Adrenal gland (tissue), 12 donors: Measurements from ENCODE around the gene CIB1. TPM values are rescaled to one million over a fixed set of nuclear protein-coding genes. Genes with fewer than 3 reads are reported as not detected.
A peak's percentile ranks its signal among the peaks of the same experiment; 100 is the strongest.
"Not testable (repeated sequence)": the region's sequence is repeated elsewhere in the genome, so short reads cannot be mapped to it uniquely, and the experiment has no call there.

Experiments
- DNase-seq, 7 donors: peaks; one replicate each; pipeline ENCODE4 v3.0.0-alpha.2; 2019 to 2020
- H3K27ac ChIP-seq, 5 donors: fragments of 200-600 bp; sonication (generic) in 4 of 5; 1 replicate in 3 of 5; 2 replicates in 2 of 5; pipeline versions ENCODE4 v1.5.1 to v1.8.0; 2016 to 2020; ENCODE audit warnings: mild to moderate bottlenecking in 1 of 5
- H3K27me3 ChIP-seq: fragments of 200-600 bp; 2 replicates; pipeline ENCODE4 v1.8.0; 2021
- H3K36me3 ChIP-seq, 2 donors: fragments of 200-600 bp; replicated peaks in 1 of 2; 1 replicate in 1 of 2; 2 replicates in 1 of 2; pipeline versions ENCODE4 v1.5.1 to v1.8.0; 2018 to 2022
- H3K4me1 ChIP-seq, 2 donors: fragments of 200-600 bp; replicated peaks in 1 of 2; 1 replicate in 1 of 2; 2 replicates in 1 of 2; pipeline versions ENCODE4 v1.5.1 to v1.8.0; 2018 to 2021
- H3K4me3 ChIP-seq, 4 donors: fragments of 200-600 bp; sonication (generic) in 3 of 4; one replicate each; pipeline ENCODE4 v1.5.1; 2016 to 2018
- H3K9me3 ChIP-seq, 3 donors: fragments of 200-600 bp; sonication (generic) in 1 of 3; replicated peaks in 1 of 3; 1 replicate in 2 of 3; 2 replicates in 1 of 3; pipeline versions ENCODE4 v1.5.1 to v1.8.0; 2016 to 2021
- CTCF ChIP-seq, 6 experiments: fragments of 450-650 bp in 4 of 6; fragments of 200-600 bp in 2 of 6; sonication (generic) in 1 of 6; IDR thresholded peaks; 1 replicate in 5 of 6; 2 replicates in 1 of 6; pipeline versions ENCODE4 v1.5.1 to v1.8.0; 2016 to 2021; ENCODE audit warnings: antibody characterized with exemption in 6 of 6, mild to moderate bottlenecking in 2 of 6, moderate library complexity in 1 of 6
- POLR2A ChIP-seq, 2 donors: fragments of 450-650 bp; IDR thresholded peaks; one replicate each; pipeline ENCODE4 v1.6.1; 2017; ENCODE audit warnings: antibody characterized with exemption in 2 of 2, mild to moderate bottlenecking in 2 of 2, moderate library complexity in 1 of 2
- whole genome bisulfite sequencing, 4 donors: extraction: QIAGEN DNeasy Blood & Tissue Kit in 2 of 4; methylation state at CpG; one replicate each; pipeline versions ENCODE4 v1.1.5 to v1.1.7; 2013 to 2017; 5-methylcytosine and 5-hydroxymethylcytosine counted together
- intact Hi-C, 2 donors: fragments of 100-400 bp; cut with DNase I; formaldehyde crosslinking; loops; one replicate each; pipeline versions ENCODE4 v1.14.1 to v1.15.0; 2022 to 2023
- polyA plus RNA-seq, 3 donors: library from polyadenylated mRNA; stranded (reverse); fragments of 200-250 nt in 2 of 3; fragments of 350-450 nt in 1 of 3; fragmentation: Illumina TruSeq in 1 of 3; extraction: RNeasy Lipid Tissue Mini Kit (QIAGEN cat#74804) in 1 of 3; gene quantifications; one replicate each; pipeline ENCODE4 v1.2.3, GENCODE V29; 2013 to 2014
- total RNA-seq, 9 donors: library from RNA; depleted of rRNA in 4 of 9; stranded (reverse); fragments of >200 nt in 4 of 9; fragments of 120-200 nt in 1 of 9; fragmentation: NEBNext Ultra II Directional in 1 of 9; extraction: Animal tissue kit (Norgen Biotek cat#: 25700) in 1 of 9; gene quantifications; one replicate each; pipeline versions ENCODE4 v1.1.0 to v1.2.4, GENCODE V29; 2013 to 2023
- donor health status: healthy with polysubstance abuse.
- donor health status: Bipolar disorder and iron deficiency.
- donor health status: DM: yes; HTN: yes; CAD: no.
- donor health status: DM: no; HTN: no; CAD: no.
- donor health status: DM: no; HTN: no; CAD: no.
- donor health status: DM: yes; HTN: yes; CAD: no.

CIB1 gene
- total and polyA plus RNA-seq, 12 donors: 38.8 to 259 (median 135) TPM

DNA sequence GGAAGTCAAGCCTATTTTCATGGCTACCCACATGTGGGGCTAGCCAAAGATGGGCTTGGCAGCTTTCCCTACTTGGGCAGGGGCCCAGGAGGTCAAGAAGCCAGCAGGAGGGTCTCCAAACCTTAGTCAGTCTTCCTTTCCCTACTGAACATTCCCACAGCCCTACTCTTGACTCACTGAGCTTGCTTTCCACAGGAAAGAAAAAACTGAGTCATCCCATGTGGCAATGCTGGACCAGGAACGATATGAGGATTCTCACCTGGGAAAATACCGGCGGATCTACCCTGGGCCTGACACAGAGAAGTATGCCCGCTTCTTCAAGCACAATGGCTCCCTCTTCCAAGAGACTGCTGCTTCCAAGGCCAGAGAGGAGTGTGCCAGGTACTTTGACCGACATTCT, 28.1 kb upstream of the CIB1 start:
- Histone ChIP-seq H3K27me3 (no peaks in the 10 kb centered on the region), H3K27ac (no peak overlapping the region), H3K36me3 (no peaks in the 10 kb centered on the region), H3K9me3 (no peaks in the 10 kb centered on the region), H3K4me1 (peaks cover 13 to 14% of the 10 kb centered on the region in 2 donors), H3K4me3 (no peak overlapping the region)
- intact Hi-C loops: no loop called here
- DNase-seq: no peak
- TF ChIP-seq POLR2A (IDR thresholded peaks at IDR 0.05) (no peak), CTCF (IDR thresholded peaks at IDR 0.05) (no peak)
- WGBS, 4 donors: 77 to 83% (median 82%) methylated on average over 5 of the region's 5 CpGs

DNA sequence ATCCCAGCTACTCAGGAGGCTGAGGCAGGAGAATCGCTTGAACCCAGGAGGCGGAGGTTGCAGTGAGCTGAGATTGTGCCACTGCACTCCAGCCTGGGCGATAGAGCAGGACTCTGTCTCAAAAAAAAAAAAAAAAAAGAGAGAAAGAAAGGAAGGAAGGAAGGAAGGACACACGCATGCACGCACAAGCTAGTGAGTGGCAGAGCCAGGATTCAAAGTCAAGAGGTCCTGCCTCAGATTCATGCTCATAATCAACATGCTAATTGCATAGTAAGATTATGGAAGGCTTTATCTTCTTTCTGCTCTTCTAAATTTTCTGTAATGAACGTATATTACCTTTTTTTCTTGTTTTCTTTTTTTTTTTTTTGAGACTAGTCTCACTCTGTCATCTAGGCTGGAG, 27.0 kb upstream of the CIB1 start:
- DNase-seq, H3K9me3 ChIP-seq, H3K27me3 ChIP-seq, H3K27ac ChIP-seq, H3K4me3 ChIP-seq, H3K36me3 ChIP-seq, H3K4me1 ChIP-seq, intact Hi-C loops: not testable (repeated sequence)
- 76 to 84% (median 82%) methylated on average over 4 to 6 of the region's 6 CpGs for WGBS, 4 donors

DNA sequence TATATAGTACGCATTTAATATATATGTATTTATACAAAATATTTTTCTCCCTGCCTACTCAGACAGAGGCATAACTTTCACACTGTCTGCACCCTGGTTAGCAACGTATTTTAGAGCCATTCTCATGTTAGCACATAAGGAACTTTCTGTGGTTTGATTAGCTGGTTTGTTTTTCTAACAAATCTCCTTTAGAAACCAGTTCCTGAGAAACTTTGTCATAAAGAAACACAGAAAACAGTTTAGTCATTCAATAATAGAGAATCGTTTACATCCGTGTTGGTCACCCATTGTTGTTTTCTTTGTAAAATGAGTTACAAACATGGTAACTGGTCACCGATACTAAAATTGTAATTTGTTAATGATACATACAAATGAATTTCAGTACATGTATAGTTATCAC, 25.8 kb upstream of the CIB1 start:
- DNase-seq: no peak
- intact Hi-C loops: no loop called here
- no peaks in the 10 kb centered on the region for H3K9me3 ChIP-seq
- H3K4me1 ChIP-seq: peaks cover 3 to 5% of the 10 kb centered on the region in 2 donors
- H3K27me3 ChIP-seq: no peaks in the 10 kb centered on the region
- 78 to 87% (median 84%) methylated on average over 5 of the region's 5 CpGs for WGBS, 4 donors
- no peak overlapping the region for H3K4me3 ChIP-seq
- H3K27ac ChIP-seq: no peak overlapping the region
- no peaks in the 10 kb centered on the region for H3K36me3 ChIP-seq
- no peak for TF ChIP-seq POLR2A (IDR thresholded peaks at IDR 0.05)

- intact Hi-C loops: no loop called here
- no peaks in the 10 kb centered on the region for H3K27me3 ChIP-seq
Measured at GRCh38 chr15:90257776-90258175, 24.0 kb upstream of the CIB1 start.

DNA sequence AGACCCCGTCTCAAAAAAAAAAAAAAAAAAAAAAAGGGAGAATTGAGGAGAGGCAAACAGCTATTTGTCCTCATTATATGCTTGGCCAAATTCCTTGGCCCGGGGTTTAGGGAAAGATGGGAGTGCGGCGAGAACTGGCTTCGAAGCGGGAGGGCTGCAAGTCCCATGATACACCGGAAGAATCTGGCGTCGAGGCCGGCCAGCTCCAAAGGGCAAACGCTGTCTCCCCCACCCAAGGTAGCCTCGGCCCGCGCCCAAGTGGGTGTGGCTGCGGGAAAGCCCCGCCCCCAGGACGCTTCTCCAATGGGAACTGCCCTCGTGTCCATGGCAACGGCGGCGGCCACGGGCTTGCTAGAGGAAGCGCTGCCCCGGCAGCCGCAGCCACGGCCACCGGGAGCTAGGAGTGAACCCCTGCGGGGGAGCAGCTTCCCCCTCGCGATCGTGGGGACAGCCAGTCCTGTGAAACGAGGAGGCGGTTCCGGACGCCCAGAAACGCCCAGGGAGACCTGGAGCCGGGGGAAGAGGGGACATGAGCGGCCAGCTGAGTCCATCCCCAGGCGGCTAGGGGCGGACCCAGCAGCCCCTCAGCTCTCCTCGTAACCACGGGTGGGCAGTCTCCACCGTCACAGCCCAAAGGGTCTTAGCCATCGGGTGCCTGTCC, 15.6 kb upstream of the CIB1 start, which contains the start of gene TTLL13:
TSS of gene TTLL13 (plus strand) at position 354 of the 661 bp plus-strand sequence. CDS start 1,075 bp downstream, outside the sequence.
- H3K27me3 ChIP-seq: no peaks in the 10 kb centered on the region
- peak; percentile 95 to 99 (median 97) for DNase-seq
- H3K9me3 ChIP-seq: no peaks in the 10 kb centered on the region
- intact Hi-C loops: loop anchor here in 1 of 2 donors (2.0 kb wide), 1 partner anchor 15 kb away; the partner anchor contains the start of gene GDPGP1
- WGBS, 4 donors: 1 to 4% (median 2%) methylated on average over 12 to 44 of the region's 44 CpGs
- H3K4me3 ChIP-seq: peak within 1 kb of the TSS in 2 of 4 donors; percentile 56 to 91
- H3K4me1 ChIP-seq: peaks cover 4 to 5% of the 10 kb centered on the region in 2 donors
- no peak within 1 kb of the TSS for H3K27ac ChIP-seq
- peak in 1 of 6 experiments; percentile 7 for TF ChIP-seq CTCF (IDR thresholded peaks at IDR 0.05)
- TF ChIP-seq POLR2A (IDR thresholded peaks at IDR 0.05): peak in 1 of 2 donors; percentile 35
- H3K36me3 ChIP-seq: no peaks in the 10 kb centered on the region

More at GRCh38 chr15:90257776-90258175, 24.0 kb upstream of the CIB1 start:
- WGBS, 4 donors: 74 to 87% (median 80%) methylated on average over 5 to 7 of the region's 7 CpGs
- no peaks in the 10 kb centered on the region for H3K4me1 ChIP-seq
- no peak for DNase-seq
- no peak for TF ChIP-seq POLR2A (IDR thresholded peaks at IDR 0.05)
- TF ChIP-seq CTCF (IDR thresholded peaks at IDR 0.05): no peak
- no peaks in the 10 kb centered on the region for H3K36me3 ChIP-seq
- H3K27ac ChIP-seq: no peak overlapping the region
- no peaks in the 10 kb centered on the region for H3K9me3 ChIP-seq
- no peak overlapping the region for H3K4me3 ChIP-seq
